MCF 10A (cell line): ENCODE measurements around the gene SND1. TPM values are rescaled to one million over a fixed set of nuclear protein-coding genes. Genes with fewer than 3 reads are reported as not detected.

Source experiments
- BruUV-seq: library from RNA; stranded (reverse); fragments of 400-500 nt; replicated peaks from 2 replicates; lab custom pipeline; 2021; lab: Mats Ljungman, UMichigan
- CTCF ChIA-PET: fragments of 300-600 bp; sonication (Branson Sonifier 250); formaldehyde crosslinking; extraction: SDS; loops from one replicate; lab custom pipeline; 2021; ENCODE audit warnings: antibody characterized with exemption, inconsistent platforms; lab: Yijun Ruan, JAX
- POLR2A ChIA-PET: fragments of 300-600, 350-650 bp; sonication (Branson Sonifier 250); formaldehyde crosslinking; extraction: SDS; loops from one replicate; lab custom pipeline; 2020; ENCODE audit warnings: antibody characterized with exemption, inconsistent platforms; lab: Yijun Ruan, JAX
- DNase-seq: peaks from one replicate; pipeline ENCODE4 v3.0.0-alpha.2; 2018; ENCODE audit not compliant: unreplicated experiment
- H3K27ac Mint-ChIP-seq: one replicate; pipeline ENCODE4 v1.8.0; 2022; ENCODE audit warnings: mild to moderate bottlenecking, low read depth, mixed read lengths; ENCODE audit not compliant: unreplicated experiment
- H3K27me3 Mint-ChIP-seq: one replicate; pipeline ENCODE4 v1.8.0; 2022; ENCODE audit warnings: mixed read lengths; ENCODE audit not compliant: insufficient read depth, unreplicated experiment
- H3K36me3 Mint-ChIP-seq: one replicate; pipeline ENCODE4 v1.8.0; 2022; ENCODE audit warnings: mild to moderate bottlenecking, moderate library complexity, mixed read lengths; ENCODE audit not compliant: insufficient read depth, unreplicated experiment
- H3K4me1 Mint-ChIP-seq: one replicate; pipeline ENCODE4 v1.8.0; 2022; ENCODE audit warnings: mixed read lengths; ENCODE audit not compliant: insufficient read depth, unreplicated experiment
- H3K4me3 Mint-ChIP-seq: one replicate; pipeline ENCODE4 v1.8.0; 2022; ENCODE audit warnings: mild to moderate bottlenecking, moderate library complexity, mixed read lengths; ENCODE audit not compliant: unreplicated experiment
- H3K9me3 Mint-ChIP-seq: one replicate; pipeline ENCODE4 v1.8.0; 2022; ENCODE audit warnings: mixed read lengths; ENCODE audit not compliant: unreplicated experiment
- intact Hi-C: fragments of 100-400 bp; cut with micrococcal nuclease; formaldehyde crosslinking; loops from 2 replicates; pipeline ENCODE4 v1.14.1; 2022
- total RNA-seq: library from RNA; stranded (reverse); gene quantifications from 2 replicates; pipeline ENCODE4 v1.2.3, GENCODE V29; 2022
- TF ChIP-seq, protein P1 (sequence below): fragments of 200-600 bp; IDR thresholded peaks from one replicate; pipeline ENCODE4 v1.8.0; 2022; ENCODE audit warnings: antibody characterized with exemption, mild to moderate bottlenecking; ENCODE audit not compliant: unreplicated experiment

Gene SND1
- total RNA-seq, 1 experiment from 2014 or later, result 297 TPM

GRCh38 chr7:128112781-128113221, 460.8 kb downstream of the SND1 start:
- POLR2A ChIA-PET, result interaction anchor here (0.6 kb wide), 1 partner anchor 22 kb away, joined by 3 read pairs; no protein-coding TSS in a partner anchor
- intact Hi-C loops, result no loop called here
- TF ChIP-seq, protein P1, sequence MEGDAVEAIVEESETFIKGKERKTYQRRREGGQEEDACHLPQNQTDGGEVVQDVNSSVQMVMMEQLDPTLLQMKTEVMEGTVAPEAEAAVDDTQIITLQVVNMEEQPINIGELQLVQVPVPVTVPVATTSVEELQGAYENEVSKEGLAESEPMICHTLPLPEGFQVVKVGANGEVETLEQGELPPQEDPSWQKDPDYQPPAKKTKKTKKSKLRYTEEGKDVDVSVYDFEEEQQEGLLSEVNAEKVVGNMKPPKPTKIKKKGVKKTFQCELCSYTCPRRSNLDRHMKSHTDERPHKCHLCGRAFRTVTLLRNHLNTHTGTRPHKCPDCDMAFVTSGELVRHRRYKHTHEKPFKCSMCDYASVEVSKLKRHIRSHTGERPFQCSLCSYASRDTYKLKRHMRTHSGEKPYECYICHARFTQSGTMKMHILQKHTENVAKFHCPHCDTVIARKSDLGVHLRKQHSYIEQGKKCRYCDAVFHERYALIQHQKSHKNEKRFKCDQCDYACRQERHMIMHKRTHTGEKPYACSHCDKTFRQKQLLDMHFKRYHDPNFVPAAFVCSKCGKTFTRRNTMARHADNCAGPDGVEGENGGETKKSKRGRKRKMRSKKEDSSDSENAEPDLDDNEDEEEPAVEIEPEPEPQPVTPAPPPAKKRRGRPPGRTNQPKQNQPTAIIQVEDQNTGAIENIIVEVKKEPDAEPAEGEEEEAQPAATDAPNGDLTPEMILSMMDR, result no peak
- Mint-ChIP-seq H3K4me3 (no peak overlapping the region), H3K9me3 (no peaks in the 10 kb centered on the region), H3K4me1 (peaks cover 11% of the 10 kb centered on the region), H3K27ac (no peak overlapping the region), H3K27me3 (no peaks in the 10 kb centered on the region), H3K36me3 (no peaks in the 10 kb centered on the region)
- no TSS peak for BruUV-seq
- CTCF ChIA-PET, result interaction anchor here (0.6 to 0.7 kb wide), 2 partner anchors 17 to 403 kb away, joined by 3 read pairs; no protein-coding TSS in a partner anchor
- DNase-seq, result no peak

DNA sequence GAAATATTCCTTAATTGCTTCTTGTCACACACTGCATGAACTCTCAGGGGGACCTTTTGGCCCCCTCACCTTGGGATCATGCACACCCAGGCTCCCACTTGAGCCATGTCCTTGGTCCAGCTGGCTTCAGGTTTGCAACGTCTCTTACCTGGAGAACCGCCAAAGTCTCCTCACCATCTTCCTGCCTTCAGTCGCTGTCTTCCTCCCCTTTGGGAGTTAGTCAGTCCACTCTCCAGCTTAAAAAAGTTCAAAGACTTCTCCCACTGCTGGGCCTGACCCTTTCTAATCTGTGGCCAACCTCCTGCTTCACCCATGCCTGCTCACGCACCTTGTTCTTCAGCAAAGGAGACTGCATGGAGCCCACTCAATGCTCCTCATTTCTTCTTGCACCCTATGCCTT, 461.8 kb downstream of the SND1 start:
- CTCF ChIA-PET, result no interaction called here
- intact Hi-C loops, result no loop called here
- BruUV-seq, result no TSS peak
- H3K9me3 Mint-ChIP-seq, result no peaks in the 10 kb centered on the region
- no peaks in the 10 kb centered on the region for H3K36me3 Mint-ChIP-seq
- no peak overlapping the region for H3K27ac Mint-ChIP-seq
- no peaks in the 10 kb centered on the region for H3K27me3 Mint-ChIP-seq
- DNase-seq, result no peak
- TF ChIP-seq, protein P1, result no peak
- POLR2A ChIA-PET, result no interaction called here
- peaks cover 11% of the 10 kb centered on the region for H3K4me1 Mint-ChIP-seq
- H3K4me3 Mint-ChIP-seq, result no peak overlapping the region

DNA sequence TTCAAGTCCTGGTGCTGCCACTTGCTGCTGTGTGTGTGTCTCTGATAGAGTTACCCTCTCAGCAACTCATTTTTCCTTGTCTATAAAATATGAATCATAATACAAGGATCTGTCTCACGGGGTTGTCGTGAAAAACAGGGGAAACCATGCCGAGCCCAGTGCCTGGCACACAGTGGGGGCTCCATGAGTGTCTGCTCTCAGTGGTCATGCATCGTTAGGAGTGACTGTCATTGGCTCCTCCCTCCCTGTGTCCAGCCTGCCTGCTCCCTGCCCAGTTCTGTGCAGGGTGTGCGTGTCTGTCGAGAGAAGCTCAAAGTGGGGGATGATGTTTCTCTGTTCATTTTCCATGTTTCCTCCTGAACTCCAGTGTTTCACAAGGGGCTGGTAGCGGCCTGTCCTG, 462.8 kb downstream of the SND1 start:
- no peak overlapping the region for H3K27ac Mint-ChIP-seq
- BruUV-seq, result no TSS peak
- ChIA-PET CTCF (interaction anchor here (1.8 kb wide), 1 partner anchor 20 kb away, joined by 8 read pairs; no protein-coding TSS in a partner anchor), POLR2A (no interaction called here)
- no peaks in the 10 kb centered on the region for H3K27me3 Mint-ChIP-seq
- H3K4me3 Mint-ChIP-seq, result no peak overlapping the region
- peaks cover 11% of the 10 kb centered on the region for H3K4me1 Mint-ChIP-seq
- H3K36me3 Mint-ChIP-seq, result no peaks in the 10 kb centered on the region
- DNase-seq, result no peak
- intact Hi-C loops, result no loop called here
- no peaks in the 10 kb centered on the region for H3K9me3 Mint-ChIP-seq
- TF ChIP-seq, protein P1, result no peak

- H3K27me3 Mint-ChIP-seq, result no peaks in the 10 kb centered on the region
- H3K4me1 Mint-ChIP-seq, result peaks cover 11% of the 10 kb centered on the region
- CTCF ChIA-PET, result interaction anchor here (1.2 to 1.8 kb wide), 2 partner anchors 20 to 93 kb away, joined by 5 to 8 read pairs; no protein-coding TSS in a partner anchor
- H3K27ac Mint-ChIP-seq, result no peak overlapping the region
- POLR2A ChIA-PET, result interaction anchor here (0.7 to 1.0 kb wide), 2 partner anchors 9 to 17 kb away, joined by 3 read pairs; no protein-coding TSS in a partner anchor
- no peaks in the 10 kb centered on the region for H3K36me3 Mint-ChIP-seq
- TF ChIP-seq, protein P1, result no peak
- H3K4me3 Mint-ChIP-seq, result no peak overlapping the region
- intact Hi-C loops, result no loop called here
- no peaks in the 10 kb centered on the region for H3K9me3 Mint-ChIP-seq
- no TSS peak for BruUV-seq
- peak; percentile 49 for DNase-seq
Observed at GRCh38 chr7:128115336-128115820, 463.4 kb downstream of the SND1 start.
